GM21786 (cell line): ENCODE results near the gene SF3A1.
"Not testable (repeated sequence)": the region's sequence is repeated elsewhere in the genome, so short reads cannot be mapped to it uniquely, and the experiment has no call there.

Experiments used
- ATAC-seq: cut with Tn5 transposase; IDR thresholded peaks from one replicate; pipeline ENCODE4 v1.9.1; 2021; ENCODE audit not compliant: unreplicated experiment

SF3A1 gene

DNA sequence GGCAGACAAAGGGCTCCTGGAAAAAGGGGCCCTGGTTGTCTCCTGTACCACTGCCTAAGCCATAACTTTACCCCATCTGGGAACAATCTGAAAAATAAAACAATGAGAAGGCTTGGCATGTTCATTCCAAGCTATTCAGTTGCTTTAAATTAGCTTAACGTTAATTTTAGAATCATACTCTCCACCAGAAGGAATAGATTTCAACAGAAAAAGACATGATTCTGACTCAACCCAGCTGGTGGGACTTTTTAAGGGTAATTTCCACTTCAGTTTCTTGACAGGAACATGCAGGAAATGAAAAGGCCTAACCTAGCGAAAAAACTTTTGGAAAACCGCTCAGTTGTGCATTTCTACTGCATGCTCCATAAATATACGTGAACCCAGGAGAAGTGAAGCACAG lies 7.9 kb downstream of the SF3A1 start:
- no peak for ATAC-seq

DNA sequence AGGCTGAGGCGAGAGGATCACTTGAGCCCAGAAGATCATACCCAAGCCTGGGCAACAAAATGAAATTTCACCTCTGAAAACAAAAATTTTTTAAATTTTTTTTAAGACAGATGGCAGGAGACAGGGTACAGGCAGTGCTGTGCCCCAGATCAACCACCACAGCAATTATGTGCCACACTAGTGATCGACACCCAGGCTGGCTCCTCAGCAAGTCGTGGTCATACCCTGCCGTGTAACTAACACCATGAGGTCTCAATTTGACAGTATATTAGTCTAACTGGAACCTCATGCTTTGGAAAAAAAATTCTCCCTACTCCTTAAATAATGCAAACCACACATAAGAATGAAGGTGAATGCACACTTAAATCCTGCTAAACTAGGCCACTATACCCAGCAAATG lies 8.3 kb downstream of the SF3A1 start:
- ATAC-seq: no peak

DNA sequence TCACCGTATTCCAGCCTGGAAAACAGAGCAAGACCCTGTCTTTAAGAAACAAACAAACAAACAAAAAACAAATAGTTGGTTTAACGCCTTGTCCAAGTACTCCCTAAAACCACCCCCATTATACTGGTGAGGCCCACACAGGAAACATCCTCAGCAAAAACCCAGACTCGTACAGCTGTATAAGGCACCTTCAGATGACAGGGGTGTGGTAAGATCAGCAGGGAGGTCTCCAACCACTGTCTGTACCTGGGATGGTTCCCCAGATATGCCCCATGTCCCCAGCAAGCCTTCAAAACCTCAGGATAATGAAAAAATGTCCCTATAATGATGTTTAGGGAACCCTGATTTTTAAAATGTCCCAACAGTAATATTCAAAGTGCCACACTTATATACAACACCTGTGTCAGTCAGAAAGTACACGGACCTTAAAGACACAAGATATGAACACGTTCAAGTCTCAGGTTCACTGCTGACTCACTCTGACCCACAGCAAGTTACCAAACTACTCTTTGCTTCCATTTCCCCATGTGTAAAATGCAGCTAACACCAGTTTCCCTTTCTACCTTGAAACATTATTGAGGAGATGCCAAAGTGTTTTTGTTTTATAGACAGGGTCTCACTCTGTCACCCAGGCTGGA lies 9.3 kb downstream of the SF3A1 start:
- no peak for ATAC-seq

DNA sequence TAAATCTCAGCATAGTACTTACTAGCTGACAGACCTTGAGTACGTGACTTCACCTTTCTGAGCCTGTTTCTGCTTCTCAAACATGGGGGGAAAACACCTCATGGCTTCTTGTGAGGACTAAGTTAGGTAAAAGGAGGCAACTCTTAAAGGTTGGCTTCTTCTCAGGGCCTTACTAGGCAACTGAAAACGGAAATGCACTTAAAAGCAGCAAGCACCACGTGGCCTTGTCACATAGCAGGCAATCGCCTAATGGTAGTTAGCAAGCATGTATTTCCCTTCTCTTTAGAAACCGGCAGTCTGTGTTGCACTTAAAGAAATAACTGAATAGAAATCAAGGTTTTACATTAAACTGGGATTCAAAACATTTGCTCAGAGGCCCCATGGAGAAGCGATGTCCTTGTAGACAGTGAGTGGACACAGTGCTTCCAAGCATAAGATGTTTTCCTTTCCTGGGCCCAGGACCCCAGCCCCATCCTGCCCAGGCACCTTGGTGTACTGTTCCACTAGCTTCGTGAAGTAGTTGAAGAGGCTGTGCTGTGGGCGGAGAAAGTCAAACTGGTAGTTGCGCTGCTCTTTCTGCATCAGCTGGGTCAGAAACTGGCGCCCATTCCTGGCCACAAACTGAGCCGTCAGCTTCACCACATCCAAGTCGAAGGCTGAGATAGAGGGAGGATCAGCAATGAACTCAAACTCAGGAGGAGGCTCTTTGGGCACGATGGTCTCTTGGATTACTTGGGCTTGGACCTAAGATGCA lies 12.1 kb downstream of the SF3A1 start:
- ATAC-seq: no peak

DNA sequence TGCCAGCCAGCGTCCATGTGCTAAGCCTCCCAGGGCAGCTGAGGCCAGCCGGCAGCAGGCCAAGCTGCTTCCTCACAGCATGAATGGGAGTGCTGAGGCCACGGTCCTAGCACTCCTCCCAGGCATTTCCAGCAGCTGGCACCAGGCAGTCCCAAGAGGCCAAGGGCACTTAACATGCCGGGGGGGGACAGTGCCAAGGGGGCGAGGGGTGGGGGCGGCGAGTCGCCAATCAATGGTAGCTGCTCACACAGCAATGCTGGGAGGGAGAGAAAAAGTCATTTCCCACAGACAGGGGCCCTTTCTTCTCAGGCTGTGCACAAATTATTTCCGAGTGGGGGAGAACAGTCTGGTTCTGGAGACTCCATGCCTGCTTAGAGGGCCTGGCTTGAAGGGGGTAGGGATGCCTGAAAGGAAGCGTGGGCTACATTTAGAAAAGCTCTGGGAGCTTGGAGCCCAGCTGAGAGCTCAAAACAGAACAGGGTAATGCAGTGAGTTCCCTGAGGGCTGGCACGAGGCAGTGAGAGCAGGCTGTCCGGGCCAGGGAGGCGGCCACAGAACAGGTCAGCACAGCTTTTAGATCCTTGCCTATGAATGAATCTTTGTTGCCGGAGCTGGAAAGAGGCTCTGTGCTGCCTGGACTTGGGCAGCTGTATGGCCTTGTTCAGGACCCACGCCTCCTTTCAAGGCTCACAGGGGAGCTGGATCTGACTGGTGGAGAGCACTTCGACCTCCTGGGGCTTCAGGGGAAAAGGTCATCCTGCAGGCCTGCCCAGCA lies 15.6 kb downstream of the SF3A1 start:
- ATAC-seq: no peak

DNA sequence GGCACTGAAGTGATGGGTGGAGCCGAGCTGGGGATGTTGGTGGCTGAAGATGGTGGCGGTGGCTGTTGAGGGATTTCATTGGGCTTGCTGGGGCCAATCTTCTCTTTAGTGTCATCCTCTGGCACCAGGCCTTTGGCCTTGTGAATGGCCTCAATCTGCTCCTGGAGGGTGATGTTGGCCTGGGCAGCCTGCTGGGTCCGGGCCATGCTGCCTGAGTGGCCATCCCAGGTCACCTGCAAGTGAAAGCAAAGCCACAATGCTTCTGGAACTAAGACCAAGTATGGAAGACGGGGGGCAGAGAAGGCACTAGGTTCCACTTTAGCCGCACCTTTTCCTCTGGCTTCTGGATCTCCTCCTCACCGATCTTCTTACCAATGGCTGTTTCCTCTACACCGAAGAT lies 17.9 kb downstream of the SF3A1 start:
- no peak for ATAC-seq

DNA sequence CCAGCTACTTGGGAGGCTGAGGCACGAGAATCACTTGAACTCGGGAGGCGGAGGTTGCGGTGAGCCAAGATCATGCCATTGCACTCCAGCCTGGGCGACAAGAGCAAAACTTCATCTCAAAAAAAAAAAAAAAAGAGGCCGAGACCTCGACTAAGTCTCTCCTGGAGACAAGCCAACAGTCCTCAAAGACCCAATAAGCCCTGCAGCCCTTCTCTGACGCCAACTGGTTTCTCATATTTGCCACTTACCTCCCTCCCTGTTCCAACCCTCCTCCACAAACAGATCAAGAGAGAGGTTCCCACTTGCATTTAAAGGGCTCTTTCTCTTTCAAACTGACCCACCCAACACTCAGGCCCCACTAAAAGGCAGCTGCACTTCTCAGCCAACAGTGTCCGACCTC lies 18.4 kb downstream of the SF3A1 start:
- ATAC-seq: not testable (repeated sequence)

DNA sequence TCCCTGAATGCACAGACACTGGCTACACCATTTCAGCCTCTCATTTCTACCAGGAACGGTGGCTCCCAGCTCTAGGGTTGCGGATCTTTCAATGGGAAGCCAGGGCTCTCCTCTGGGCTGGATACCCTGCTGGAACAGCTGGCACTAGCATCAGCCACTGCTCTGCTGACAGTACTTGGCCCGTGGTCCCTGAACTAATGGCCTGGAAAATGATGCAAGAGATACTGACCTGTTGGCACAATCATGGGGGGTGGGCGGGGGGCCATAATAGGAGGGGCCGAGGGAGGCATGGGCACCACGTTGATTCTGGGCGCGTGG lies 19.3 kb downstream of the SF3A1 start:
- no peak for ATAC-seq

DNA sequence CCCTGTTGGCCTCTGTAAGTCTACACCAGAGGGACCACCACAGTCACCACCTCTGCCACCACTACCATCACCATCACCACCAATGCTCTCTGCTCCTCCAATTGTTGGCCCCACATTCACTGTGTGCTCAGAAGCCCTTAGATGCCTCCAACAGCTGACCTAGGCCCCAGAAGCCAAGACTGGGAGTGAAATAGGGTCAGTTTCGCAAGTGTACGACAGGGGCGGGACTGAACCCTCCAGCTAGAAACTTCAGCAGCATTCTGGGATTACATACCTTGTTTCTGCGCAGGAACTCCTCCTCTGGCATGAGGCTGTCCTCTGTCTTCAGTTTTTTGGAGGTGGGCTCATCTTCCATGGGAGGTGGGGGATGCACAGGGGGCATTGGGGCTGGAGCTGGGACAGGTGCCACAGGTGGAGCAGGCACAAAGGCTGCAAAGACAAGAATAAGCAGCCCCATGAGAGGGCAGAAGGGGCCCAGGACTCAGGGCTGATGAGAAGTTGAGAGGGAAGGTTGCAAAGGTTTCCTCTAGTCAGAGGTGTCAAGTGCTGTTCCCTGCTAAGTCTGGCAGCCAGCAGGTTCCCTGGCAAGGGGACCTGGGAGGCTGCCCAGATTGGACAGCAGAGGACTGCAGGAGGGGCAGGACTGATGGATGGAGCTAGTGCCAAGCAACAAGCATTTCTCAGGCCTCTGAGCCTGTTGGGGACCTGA lies 19.8 kb downstream of the SF3A1 start:
- ATAC-seq: no peak

DNA sequence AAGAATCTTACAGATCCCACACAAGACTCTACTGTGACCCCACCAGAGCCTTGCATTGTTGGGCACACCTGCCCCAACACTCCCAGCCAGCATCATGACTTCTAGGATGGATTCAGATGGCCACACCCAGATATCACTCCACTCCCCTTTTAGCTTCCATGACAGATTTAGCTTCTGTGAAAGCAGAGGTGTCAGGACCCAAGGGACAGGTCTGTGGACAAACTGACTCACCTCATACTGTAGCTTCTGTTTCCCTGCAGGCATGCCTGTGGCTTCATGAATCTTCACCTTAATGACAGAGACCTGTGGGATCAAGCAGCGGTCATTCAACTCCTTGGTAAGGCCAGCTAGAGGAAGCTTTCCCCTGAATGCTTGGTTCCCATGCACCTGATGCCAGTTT lies 21.5 kb downstream of the SF3A1 start:
- ATAC-seq: no peak

DNA sequence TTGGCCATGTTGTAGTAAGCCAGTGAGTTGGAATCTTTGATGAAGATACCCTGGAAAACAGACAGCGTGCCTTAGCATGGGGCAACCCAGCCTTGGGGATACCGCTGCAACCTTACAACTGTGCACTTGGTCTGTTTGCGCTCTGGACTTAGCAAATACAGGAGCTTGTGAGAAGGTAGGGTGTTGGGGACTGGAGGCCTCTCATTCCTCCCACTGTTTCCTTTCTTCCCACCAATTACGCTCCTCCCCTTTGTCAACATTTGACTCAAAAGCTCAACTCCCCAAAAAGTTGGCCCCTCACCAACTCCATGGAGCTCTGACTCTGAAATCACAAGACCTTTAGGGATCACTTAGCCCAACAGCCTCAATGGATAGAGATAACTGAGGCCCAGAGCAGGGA lies 22.0 kb downstream of the SF3A1 start:
- no peak for ATAC-seq

DNA sequence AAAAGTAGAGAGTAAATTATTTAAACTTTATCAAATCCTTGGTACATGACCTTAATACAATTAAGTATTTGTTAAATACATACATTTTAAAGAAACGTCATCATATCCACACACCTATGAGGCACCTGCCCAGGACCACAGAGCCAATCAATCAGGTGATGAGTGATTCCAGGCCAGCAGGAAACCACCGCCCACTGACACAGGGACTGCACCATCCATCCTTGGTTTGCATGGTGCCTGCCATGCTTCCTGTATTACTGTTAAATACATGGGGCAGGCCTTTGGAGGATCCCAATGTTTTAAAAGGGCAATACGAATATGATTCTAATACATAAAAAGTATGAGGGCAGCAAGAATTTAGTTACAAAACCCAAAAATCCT lies 23.0 kb downstream of the SF3A1 start:
- no peak for ATAC-seq

DNA sequence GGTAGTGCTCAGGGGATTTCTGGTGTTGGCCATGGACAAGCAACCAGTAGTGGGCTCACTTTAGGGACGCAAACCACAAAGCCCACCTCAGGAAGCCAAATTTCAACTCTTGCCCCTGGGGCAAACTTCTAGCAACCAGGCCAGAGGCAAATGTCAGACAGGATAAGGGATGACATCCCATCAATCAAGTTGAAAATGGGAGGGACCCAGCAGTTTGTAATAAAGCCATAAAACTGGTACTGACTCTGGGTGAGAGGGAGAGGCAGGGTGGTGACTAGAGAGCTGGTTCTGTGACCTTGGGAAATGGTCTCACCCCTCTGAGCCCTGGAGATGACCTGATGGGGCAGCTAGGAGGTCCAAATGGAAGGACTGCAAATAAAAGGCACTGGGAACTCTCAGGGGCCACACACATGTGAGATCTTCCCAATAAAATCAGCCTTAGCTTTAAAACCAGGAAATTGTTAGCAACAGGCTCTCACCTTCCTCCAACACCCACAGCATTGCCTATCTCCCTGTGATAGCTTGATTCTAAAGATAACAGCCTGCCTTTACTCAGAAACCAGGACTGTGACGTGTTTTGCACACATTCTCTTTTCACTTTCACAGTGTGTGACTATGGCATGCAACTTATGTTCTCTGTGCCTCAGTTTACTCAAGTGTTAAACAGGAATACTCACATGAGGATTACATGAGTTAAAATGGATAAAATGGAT lies 23.5 kb downstream of the SF3A1 start:
- ATAC-seq: no peak

DNA sequence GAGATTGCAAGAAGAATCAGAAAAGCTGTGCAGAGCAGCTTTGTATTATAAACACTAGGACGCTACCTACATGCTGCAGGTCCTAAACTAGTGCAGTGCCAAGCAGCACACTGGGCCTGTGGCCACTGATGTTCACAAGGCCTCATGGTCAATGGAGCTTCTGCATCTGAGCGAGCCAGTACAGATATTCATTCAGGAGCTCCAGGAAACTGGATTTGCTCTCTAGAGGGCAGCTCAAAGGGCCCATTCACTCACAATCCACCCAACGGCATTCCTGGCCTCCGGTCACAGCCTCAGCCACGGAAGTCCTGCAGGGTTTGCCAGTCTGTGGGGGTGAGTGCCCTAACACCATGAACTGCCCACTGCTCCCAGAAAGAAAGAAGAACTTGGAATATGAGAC lies 24.1 kb downstream of the SF3A1 start:
- no peak for ATAC-seq

DNA sequence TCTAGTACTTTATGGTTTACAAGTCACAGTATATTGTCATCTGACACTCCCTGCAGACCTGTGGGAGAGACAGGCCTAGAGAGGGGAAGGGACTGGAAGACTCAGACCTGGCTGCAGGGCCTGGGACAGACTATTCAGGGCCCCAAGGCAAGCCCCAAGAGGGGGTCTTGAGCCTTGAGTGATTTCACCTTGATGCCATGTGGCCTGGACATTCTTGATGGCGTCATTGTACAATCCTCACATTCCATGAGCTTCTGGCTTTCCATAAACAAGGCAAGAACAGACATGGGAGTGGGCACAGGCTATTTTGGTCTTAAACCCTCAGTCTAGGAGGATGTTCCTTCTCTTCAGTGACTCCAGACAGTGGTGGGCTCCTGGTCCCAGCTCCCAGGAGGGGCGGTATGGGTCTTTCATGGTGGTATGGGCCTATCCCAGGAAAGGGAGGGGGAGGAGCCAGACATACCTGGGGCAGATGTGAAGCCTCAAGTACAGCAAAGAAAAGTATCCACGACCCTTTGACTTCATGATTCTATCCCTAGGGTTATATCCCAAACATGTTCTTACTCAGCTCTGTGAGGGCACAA lies 28.1 kb downstream of the SF3A1 start:
- no peak for ATAC-seq

DNA sequence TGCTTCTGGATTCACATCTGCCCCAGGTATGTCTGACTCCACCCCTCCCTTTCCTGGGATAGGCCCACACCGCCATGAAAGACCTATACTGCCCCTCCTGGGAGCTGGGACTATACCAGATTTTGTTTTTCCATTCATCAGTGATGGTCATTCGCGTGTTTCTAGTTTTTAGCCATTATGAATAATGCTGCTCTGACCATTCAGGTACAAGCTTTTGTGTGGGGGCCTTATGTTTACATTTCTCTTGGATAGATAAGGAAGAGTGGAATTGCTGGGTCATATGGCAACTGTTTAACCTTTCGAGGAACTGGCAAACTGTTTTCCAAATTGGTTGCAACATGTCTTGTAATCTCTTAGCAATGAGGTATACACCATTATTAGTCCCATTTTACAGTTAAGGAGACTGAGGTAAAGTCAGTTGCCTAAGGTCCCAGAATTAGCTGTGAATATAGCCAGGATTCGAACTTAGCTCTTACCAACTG lies 28.8 kb downstream of the SF3A1 start:
- ATAC-seq: no peak

DNA sequence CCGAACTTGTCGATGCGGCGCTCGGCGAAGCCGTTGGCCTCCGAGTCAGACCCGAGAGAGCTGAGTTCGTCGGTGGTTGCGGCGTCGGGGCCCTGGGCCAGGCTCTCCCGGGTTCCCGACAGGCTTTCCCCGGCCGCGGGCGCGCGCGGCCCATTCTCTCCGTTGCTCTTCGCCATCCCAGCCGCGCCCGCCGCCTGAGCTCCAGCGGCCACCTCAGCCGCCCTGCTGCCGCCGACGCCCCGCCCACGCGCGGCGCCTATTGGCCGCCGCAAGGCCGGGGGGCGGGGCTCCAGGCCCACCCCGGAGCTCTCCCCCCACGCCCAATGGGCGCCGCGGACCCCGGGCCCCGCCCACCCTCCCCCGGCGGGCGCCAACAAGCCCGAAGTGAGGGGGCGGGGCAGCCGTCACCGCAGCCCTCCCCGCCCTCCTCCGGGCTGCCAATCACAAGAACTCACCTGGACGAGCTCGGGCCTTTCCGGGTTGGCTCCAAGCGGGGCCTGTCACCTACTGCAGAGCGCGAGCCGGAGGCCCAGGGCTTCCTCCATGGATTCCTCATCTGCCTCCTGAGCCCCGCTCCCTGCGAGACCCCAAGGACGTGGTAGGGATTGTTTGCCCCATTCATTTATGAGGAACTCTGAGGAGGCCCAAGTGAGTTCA lies 29.9 kb downstream of the SF3A1 start, which contains the start of gene TBC1D10A:
TSS of gene TBC1D10A (minus strand) at position 236 of the 657 bp plus-strand sequence. CDS start at position 176, 60 bp downstream.
- peak; percentile 80 for ATAC-seq

DNA sequence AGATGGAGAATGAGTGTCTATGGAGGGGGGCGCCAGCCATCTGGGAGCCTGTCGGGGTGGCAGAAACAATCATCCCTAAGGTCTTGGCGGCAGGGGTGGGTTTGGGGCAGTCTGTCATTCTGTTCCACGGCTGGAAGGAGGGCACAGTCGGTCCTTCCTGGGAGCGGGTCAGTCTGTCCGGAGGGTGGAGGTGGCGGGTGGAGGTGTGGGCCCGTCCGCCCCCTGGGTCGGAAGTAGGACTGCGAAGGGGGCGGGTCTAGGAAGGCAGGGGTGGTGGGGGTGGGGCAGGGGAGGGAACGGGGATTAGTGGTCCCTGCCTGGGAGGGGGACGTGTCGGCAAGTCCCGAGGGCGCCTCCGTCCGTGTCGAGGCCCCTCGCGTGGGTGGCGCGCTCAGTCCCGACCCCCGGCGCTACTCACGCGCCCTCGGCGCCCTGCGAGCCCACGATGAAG lies 30.4 kb downstream of the SF3A1 start:
- peak; percentile 22 for ATAC-seq

DNA sequence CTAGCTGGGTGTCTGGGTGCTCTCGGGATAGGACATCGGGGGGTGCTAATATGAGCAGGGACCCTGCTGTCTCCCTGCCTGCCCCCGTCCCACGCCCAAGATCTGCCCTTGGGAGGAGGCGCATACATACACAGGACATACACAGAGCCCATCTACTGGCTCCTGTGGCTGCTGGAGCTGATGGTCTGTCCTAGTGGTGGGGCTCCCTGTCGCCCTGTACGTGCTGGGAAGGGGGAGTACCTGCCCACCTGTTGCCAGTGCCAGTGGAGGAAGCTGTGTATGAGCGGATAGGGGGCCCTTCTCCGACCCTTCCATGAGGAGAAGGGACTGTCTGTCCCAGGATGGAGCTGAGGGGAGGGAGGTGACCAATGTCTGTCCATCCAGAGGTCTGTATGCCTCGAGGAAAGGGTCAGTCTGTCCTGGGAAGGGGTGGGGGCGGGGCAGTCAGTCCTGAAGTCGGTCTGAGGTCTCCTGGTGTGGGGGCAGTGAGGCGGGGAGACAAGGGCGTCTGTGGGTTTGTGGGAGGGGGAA lies 30.9 kb downstream of the SF3A1 start:
- no peak for ATAC-seq
